Hepatocyte (in vitro differentiated cells): ENCODE results near the gene MIF.

Experiments
- EZH2phosphoT487 ChIP-seq: fragments of 200-600 bp; sonication (generic); IDR thresholded peaks from one replicate; pipeline ENCODE4 v1.6.1; 2018; ENCODE audit warnings: antibody characterized with exemption, mild to moderate bottlenecking, low read depth, moderate library complexity; ENCODE audit not compliant: unreplicated experiment, severe bottlenecking
- TF ChIP-seq, protein P1 (sequence below): fragments of 200-600 bp; sonication (generic); IDR thresholded peaks from 2 replicates; pipeline ENCODE4 v1.5.1; 2016; ENCODE audit warnings: antibody characterized with exemption, mild to moderate bottlenecking; ENCODE audit not compliant: poor library complexity

DNA sequence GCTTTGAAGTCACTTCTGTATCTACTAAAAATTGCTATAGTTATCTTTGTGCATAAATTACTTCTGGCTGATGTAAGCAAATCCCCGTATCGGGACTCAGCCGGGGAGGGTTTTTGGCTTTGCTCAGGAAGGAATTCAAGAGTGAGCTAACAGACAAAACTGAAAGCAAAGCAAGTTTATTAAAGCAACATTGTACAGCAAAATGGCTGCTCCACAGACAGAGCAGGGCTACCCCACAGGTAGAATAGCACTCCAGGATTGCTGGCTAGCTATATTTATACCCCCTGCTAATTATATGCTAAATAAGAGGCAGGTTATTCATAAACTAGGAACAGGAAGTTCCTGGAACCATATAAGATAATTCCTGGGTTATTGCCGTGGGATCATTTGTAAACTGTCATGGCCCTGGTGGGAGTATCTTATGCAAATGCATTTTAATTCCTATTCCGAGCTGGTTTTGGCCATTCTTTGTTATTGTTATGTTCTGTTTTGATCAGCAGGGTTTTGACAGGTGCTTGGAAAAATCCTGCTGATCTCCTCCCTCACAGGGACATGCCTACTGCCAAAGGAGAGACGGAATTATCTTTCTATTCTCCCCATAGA is 15.2 kb downstream of the MIF start:
- TF ChIP-seq EZH2phosphoT487, result no peak
- TF ChIP-seq, protein P1, sequence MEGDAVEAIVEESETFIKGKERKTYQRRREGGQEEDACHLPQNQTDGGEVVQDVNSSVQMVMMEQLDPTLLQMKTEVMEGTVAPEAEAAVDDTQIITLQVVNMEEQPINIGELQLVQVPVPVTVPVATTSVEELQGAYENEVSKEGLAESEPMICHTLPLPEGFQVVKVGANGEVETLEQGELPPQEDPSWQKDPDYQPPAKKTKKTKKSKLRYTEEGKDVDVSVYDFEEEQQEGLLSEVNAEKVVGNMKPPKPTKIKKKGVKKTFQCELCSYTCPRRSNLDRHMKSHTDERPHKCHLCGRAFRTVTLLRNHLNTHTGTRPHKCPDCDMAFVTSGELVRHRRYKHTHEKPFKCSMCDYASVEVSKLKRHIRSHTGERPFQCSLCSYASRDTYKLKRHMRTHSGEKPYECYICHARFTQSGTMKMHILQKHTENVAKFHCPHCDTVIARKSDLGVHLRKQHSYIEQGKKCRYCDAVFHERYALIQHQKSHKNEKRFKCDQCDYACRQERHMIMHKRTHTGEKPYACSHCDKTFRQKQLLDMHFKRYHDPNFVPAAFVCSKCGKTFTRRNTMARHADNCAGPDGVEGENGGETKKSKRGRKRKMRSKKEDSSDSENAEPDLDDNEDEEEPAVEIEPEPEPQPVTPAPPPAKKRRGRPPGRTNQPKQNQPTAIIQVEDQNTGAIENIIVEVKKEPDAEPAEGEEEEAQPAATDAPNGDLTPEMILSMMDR, result no peak
